ENCODE results near the gene GCNT2. TPM values are rescaled to one million over a fixed set of nuclear protein-coding genes. Genes with fewer than 3 reads are reported as not detected.

GCNT2 gene
- total RNA-seq, 1 experiment from 2014 or later: 18.3 TPM

DNA sequence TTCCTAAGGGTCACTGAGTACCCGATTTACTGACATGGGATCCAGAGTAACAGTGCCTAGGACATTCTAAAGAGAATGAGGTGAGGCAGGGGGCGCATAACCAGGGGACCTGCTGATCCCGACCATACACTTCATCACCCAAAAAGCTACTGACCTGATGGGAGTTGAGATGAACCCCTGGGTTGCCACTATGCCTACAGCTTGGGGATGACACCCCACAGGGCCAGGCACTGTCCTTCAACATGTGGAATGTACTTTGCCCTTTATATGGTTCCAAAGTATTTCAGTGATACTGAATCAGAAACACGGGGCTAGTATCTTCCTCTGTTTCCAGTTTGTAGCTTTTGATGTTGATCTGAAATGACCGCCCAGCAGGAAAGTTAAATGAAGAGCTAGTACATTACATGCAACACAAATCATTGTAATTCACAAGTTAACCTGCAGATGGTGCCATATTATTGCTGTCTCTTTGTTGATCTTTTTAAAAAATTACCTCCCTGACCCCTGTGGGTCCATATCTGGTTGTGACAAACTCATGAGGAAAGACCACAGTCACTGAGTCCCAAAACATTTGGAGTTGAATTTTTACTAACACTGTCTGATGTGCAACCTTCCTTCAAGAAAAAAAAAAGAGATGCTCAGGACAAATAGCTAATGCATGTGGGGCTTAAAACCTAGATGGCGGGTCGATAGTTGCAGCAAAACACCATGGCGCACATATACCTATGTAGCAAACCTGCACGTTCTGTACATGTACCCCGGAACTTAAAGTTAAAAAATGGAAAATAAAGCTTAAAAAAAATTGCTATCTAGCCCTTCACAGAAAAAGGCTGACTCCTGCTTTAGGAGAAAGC lies 42.7 kb upstream of the GCNT2 start:
- Histone ChIP-seq H3K4me1 (ENCODE audit: insufficient read depth, low read length) (peaks cover 9% of the 10 kb centered on the region), H3K27ac (ENCODE audit: low read length) (no peak overlapping the region), H3K9ac (ENCODE audit: low read length) (no peak overlapping the region), H3K36me3 (ENCODE audit: low read depth, low read length) (no peaks in the 10 kb centered on the region), H4K20me1 (ENCODE audit: low read length) (no peaks in the 10 kb centered on the region), H3K9me3 (ENCODE audit: low read length) (no peaks in the 10 kb centered on the region), H3F3A (ENCODE audit: low read length, unreplicated experiment) (no peaks in the 10 kb centered on the region), H3K4me3 (ENCODE audit: low read length) (no peak overlapping the region), H2AFZ (ENCODE audit: low read length) (no peak overlapping the region), H3K27me3 (ENCODE audit: low read length) (no peaks in the 10 kb centered on the region), H3K4me2 (ENCODE audit: low read length) (no peak overlapping the region), H3K9me2 (replicated peaks; ENCODE audit: low read length) (no peaks in the 10 kb centered on the region), H3K79me2 (ENCODE audit: low read length) (no peaks in the 10 kb centered on the region)
- ChIA-PET POLR2A (ENCODE audit: unreplicated experiment) (interaction anchor here (0.7 kb wide), 1 partner anchor 24 kb away, joined by 5 read pairs; no protein-coding TSS in a partner anchor), CTCF (interaction anchor here (0.5 to 1.5 kb wide), 13 partner anchors 8 to 1771 kb away, joined by 3 to 9 read pairs (median 4); partner anchors contain the start of genes C6orf52 and PAK1IP1)
- BruUV-seq (replicated peaks): no TSS peak
- TF ChIP-seq EZH2 (IDR thresholded peaks at IDR 0.05; ENCODE audit: low read length, unreplicated experiment) (no peak), EZH2phosphoT487 (IDR thresholded peaks at IDR 0.05; ENCODE audit: borderline replicate concordance, low read length) (no peak)
- TF ChIP-seq, protein P1, sequence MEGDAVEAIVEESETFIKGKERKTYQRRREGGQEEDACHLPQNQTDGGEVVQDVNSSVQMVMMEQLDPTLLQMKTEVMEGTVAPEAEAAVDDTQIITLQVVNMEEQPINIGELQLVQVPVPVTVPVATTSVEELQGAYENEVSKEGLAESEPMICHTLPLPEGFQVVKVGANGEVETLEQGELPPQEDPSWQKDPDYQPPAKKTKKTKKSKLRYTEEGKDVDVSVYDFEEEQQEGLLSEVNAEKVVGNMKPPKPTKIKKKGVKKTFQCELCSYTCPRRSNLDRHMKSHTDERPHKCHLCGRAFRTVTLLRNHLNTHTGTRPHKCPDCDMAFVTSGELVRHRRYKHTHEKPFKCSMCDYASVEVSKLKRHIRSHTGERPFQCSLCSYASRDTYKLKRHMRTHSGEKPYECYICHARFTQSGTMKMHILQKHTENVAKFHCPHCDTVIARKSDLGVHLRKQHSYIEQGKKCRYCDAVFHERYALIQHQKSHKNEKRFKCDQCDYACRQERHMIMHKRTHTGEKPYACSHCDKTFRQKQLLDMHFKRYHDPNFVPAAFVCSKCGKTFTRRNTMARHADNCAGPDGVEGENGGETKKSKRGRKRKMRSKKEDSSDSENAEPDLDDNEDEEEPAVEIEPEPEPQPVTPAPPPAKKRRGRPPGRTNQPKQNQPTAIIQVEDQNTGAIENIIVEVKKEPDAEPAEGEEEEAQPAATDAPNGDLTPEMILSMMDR (conservative IDR thresholded peaks at IDR 0.05; ENCODE audit: low read depth, low read length): peak; percentile 85
- intact Hi-C loops (cut with micrococcal nuclease): loop anchor here (1.0 kb wide), 1 partner anchor 323 kb away; no protein-coding TSS in a partner anchor
- DNase-seq (peak; percentile 77), ATAC-seq (peak; percentile 57)

DNA sequence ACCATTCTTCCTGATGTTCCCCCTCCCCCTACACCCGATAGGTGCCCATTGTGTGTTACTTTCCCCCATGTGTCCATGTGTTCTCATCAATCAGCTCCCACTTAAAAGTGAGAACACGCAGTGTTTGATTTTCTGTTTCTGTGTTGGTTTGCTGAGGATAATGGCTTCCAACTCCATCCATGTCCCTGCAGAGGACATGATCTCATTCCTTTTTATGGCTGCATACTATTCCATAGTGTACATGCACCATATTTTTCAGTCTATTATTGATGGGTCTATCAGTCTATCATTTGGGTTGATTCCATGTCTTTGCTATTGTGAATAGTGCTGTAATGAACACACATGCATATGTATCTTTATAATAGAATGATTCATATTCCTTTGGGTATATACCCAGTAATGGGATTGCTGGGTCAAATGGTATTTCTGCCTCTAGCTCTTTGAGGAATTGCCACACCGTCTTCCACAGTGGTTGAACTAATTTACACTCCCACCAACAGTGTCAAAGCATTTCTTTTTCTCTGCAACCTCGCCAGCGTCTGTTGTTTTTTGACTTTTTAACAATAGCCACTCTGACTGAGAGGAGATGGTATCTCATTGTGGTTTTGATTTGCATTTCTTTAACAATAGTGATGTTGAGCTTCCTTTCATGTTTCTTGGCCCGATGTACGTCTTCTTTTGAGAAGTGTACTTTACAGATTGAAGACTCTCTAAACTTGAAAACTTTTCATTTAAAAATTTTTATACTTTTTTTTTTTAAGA lies 41.0 kb upstream of the GCNT2 start:
- POLR2A ChIA-PET (ENCODE audit: unreplicated experiment): no interaction called here
- CTCF ChIA-PET: interaction anchor here (1.2 kb wide), 1 partner anchor 14 kb away, joined by 3 read pairs; no protein-coding TSS in a partner anchor
- no peak overlapping the region for H3K27ac ChIP-seq (ENCODE audit: low read length)

More for the DNA sequence above, 41.0 kb upstream of the GCNT2 start:
- Histone ChIP-seq H3K4me3 (ENCODE audit: low read length) (no peak overlapping the region), H3F3A (ENCODE audit: low read length, unreplicated experiment) (no peaks in the 10 kb centered on the region), H4K20me1 (ENCODE audit: low read length) (no peaks in the 10 kb centered on the region), H3K9ac (ENCODE audit: low read length) (no peak overlapping the region), H3K9me3 (ENCODE audit: low read length) (no peaks in the 10 kb centered on the region), H3K27me3 (ENCODE audit: low read length) (no peaks in the 10 kb centered on the region), H2AFZ (ENCODE audit: low read length) (no peak overlapping the region), H3K9me2 (replicated peaks; ENCODE audit: low read length) (no peaks in the 10 kb centered on the region), H3K79me2 (ENCODE audit: low read length) (no peaks in the 10 kb centered on the region), H3K36me3 (ENCODE audit: low read depth, low read length) (no peaks in the 10 kb centered on the region), H3K4me2 (ENCODE audit: low read length) (no peak overlapping the region), H3K4me1 (ENCODE audit: insufficient read depth, low read length) (peaks cover 9% of the 10 kb centered on the region)
- intact Hi-C loops (cut with micrococcal nuclease): no loop called here
- ATAC-seq: no peak
- TF ChIP-seq EZH2phosphoT487 (IDR thresholded peaks at IDR 0.05; ENCODE audit: borderline replicate concordance, low read length) (no peak), EZH2 (IDR thresholded peaks at IDR 0.05; ENCODE audit: low read length, unreplicated experiment) (no peak)
- TF ChIP-seq, protein P1 (conservative IDR thresholded peaks at IDR 0.05; ENCODE audit: low read depth, low read length): no peak
- DNase-seq: no peak
- BruUV-seq (replicated peaks): no TSS peak
